Activated T-cell treated with anti-CD3 and anti-CD28 coated beads for 4 hours (primary cell): ENCODE measurements around the gene AUTS2.

ENCODE experiments used
- DNase-seq: peaks from one replicate; pipeline ENCODE4 v3.0.0-alpha.2; 2020

Gene AUTS2

DNA sequence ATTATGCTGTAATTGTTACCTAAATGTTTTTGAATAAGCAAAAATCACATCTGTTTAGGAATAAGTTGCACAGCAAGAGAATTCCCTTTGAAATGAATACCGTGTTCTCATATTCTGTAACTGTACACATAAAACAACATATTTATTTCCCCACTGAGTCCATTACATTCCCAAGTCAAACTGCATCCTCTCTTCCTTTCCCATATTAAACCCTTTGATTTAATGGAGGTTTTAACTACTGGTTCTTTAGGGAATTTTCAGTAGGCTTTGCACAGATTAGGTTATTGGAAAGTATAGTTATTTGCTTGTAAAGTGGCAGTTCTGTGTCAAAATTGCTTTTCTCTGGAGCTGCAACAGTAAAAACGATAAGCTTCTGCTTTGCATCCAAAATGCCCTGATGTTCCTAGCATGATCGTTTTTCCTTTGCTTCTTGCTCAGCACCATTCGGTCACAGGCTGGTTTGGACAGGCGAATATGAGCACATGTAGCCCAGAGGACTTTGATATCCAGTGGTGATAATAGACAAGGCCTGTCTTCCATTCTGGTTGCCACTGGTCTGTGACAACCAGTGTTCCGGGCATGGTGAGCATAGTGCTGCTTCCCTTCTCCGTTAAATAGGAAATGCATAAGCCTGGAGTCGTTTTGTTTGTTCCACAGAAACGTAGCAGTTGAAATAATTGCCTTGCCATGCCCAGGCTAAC is 696.1 kb downstream of the AUTS2 start:
- no peak for DNase-seq

DNA sequence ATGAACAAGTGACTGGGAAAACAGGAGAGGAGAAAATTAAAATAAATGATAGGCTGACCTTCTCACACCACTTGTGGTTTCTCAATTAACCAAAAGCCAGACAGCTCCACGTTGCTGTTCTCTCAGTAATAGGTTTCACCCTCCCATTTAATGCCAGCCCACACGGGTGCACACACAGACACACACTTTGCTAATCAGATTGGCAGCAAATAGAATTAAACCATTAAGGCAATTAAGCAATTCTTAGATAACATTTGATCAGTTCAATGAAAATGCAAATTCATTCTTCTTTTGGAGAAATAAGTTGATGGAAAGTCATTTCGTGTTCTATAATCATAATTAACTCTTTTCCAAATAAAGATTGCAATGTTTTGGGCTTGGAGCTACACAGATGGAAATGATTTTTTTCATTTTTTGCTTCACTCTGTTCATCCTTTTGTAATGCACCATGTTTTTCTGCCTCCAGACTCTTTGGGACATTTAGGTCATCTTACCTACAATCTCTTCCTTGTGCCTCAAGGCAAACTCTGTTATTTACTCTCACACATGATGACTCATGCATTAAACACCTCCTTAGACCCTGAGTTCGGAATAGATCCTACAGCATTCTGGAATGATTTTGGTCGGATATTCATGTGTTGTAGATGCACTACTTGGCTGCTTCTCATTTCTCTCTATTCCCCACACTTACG is 700.7 kb downstream of the AUTS2 start:
- no peak for DNase-seq

DNA sequence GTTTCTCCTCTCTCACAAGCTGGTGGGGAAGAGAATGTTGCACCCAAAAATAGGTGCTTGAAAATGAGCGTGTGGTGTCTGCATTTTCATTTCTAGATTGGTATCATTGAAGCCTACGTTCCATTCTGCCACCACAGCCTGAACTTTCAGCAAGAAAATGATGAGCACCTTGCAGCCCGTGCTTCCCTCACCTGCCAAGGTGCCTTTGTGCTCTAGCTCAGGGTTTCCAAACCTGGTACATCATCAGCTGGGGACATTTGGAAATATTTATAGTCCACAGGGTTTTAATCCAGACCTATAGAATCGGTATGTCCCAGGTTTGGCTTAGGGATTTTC is 701.2 kb downstream of the AUTS2 start:
- DNase-seq, result no peak

DNA sequence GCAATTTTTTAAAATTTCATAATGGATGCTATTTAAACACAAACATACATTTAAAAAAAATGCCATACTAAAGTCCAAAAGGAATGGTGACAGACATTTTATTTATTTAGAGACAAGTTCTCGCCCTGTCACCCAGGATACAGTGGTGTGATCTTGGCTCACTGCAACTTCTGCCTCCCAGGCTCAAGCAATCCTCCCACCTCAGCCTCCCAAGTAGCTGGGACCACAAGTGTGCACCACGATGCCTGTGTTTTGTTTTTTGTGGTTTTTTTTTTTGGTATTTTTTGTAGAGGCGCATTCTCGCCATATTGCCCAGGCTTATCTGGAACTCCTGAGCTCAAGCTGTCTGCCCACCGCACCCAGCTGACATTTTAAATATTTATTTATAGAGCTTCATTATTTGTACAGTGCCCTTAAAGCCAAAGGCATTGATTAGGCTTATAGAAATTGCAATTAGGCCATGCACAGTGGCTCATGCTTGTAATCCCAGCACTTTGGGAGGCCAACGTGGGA is 703.5 kb downstream of the AUTS2 start:
- DNase-seq, result no peak

DNA sequence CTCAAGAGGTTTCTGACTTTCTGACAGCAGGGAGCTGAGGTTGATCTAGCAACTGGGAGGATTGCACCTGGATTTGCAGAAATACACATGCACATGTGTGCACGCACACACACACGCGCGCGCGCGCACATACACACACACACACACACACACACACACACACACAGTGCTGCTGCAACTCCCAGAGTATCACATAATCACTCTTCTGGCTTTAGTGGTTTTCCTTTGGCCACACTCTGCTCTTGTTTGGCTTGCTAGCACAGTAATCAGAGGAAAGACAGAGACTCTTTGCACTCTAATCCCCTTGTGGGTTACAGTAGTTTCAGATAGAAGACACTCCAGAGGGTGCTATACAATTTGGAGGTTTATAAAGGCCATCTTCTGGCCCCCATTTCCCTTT is 705.0 kb downstream of the AUTS2 start:
- DNase-seq, result no peak

DNA sequence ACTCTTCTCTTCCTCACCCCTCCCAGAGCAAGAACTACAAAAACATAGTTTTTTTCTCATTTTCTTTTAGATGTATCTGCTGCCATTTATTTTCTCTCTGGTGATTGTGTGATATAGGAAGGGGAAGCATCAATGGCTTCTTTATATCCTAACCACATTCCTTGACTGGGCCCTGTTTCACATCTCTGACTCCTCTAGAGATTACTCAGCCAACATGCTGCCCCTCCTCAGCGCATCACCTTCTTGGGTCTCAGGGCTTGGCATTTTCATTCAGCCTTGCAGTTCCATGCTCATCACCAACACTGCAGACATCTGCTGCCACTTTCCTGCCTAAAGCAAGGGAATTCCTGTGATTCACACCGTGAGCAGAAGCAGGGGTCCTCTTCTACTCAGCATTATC is 705.5 kb downstream of the AUTS2 start:
- no peak for DNase-seq

DNA sequence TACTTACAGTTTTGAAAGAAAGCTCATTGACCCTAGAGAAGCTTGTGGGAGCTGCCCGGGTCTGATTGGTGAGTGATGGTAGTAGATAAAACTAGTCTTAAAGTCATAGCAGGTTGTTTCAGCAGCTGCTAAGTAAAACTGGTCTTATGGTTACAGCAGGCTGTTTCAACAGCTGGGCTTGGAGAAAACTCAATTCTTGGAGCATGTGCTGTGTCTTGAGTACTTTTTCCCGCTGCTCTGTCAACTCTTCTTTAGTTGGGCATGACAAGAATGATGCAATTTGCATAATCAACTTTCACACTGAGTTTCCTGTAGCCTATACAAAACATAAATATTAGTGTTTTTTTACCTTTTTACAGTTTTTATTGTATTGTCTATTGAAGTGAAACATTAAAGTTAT is 707.9 kb downstream of the AUTS2 start:
- DNase-seq, result no peak

DNA sequence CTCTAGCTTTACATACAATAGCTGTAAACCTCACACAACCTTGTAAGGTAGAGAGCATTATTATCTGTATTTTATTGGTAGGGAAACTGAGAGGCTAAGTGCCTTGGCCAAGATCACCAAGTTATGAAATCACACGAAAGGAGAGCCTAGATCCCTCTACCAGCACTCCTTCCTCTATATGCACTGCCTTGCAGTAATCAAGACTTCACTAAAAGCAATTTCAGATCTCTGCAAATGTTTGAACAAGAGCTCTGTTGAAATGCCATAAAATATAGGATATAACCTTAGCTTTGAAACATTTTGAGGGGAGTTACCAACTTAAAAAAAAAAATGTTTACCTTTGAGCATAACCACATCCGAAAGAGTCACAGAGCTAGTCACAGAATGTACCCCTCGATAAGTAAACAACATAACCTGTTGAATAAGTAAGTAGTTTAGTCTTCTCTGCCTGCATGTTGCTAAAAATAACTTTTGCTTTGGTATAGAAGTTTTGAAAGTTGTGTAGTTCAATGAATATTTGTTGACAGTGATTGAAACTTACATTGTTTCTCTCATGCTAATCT is 709.4 kb downstream of the AUTS2 start:
- DNase-seq, result no peak

DNA sequence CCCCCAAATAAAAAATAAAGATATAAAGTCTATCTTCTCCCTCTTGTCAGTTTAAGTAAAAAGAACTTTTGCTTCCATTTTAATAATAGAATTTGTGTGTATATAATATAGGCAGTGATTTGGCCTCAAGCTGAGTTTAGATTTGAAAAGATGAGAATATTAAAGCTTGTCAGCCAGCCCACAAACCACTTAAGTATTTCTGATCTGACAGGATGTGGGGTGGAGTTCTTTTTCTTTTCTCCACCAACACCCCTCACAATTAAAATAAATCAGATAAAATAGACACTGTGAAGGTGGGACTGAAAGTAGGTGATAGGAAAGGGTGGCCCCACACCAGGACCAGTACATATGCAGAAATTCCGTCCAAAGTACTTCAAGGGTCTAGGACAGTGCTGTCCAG is 714.1 kb downstream of the AUTS2 start:
- no peak for DNase-seq

DNA sequence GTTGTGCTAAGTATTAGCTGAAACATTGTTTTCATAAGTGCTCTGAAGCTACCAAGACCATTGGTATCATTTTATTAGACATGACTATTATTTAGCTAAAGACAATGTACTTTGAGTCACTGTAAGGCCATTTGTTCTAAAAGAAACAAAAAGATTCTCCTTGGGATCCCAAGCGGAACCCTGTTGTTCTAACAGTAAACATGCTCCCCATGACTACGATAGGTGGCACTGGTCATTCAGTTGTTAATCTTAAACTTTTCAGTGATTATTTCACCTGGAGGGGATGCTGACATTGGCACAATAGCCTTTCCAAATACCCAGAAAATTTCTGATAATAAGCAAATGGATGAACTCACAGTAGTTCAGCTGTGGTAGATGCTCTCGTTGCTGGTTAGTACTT is 715.0 kb downstream of the AUTS2 start:
- no peak for DNase-seq

DNA sequence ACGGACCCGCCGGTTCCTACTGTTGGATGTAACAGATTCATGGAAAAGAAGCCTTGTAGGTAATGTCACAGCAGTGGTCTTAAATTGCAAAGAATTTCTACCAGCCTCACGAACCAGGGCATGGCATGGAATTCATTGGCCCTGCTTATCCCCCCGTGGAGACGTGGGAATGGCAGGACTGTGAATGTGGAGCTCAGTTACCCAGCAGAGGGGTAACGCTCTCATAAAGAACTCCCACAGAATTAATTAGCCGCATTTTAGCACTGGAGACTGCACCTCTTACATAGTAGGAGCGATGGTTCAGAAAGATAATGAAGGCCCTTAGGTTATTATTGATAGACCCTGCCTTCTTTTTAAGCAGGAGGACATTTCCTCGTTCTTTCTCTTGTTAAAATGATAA is 715.4 kb downstream of the AUTS2 start:
- DNase-seq, result no peak

DNA sequence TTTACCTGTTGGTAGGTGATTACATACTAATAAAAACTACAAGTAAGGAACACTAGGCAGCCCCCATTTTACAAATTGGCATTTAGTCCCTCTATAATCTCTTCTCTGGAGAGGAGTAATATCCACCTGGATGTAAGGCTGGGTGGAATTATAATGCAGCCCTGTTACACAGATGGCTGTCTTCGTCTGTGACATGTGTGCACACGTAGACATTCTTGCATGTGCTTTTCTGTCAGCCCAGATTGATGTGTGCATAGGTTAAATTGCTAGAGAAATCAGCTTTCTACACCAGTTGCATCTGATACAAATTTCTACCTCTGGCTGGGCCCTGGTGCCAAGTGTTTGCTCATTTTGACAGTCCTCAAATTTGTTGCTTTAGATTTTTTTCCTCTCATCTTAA is 715.9 kb downstream of the AUTS2 start:
- DNase-seq, result no peak

DNA sequence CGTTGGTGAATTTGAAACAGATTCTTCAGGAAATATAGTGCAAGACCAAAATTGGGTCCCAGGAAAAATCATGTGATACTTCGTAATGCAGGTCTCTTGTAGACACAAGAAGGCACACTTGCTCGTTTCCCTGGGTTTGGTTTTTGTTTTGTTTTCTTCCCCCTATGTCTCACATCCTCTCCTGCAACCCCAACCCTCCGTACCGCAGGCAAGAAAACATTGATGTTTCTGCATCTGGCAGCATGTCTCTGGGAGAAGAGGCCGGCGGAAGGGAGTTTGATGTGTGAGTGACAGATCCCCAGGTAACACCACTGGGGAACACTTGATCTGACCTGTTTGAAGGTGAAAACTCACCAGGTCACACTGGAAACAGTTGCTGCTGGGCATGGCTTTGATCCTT is 718.5 kb downstream of the AUTS2 start:
- no peak for DNase-seq

DNA sequence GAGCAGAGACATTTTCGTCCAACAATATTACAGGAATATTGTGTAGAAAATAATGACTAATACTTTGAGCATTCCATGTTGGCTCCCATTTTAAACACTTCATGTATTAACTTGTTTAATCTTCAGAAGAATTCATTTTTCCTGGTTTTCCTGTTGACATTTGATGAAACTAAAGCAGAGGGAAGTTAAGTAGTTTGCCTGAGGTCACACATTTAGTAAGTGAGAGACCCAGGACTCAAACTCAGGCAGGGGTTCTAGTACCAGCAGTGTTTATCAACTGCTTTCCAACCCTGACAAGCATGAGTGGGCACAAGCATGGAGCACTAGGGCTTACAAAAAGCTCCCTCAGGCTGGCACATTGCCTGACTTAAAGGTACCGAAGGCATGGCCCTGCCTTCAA is 719.1 kb downstream of the AUTS2 start:
- DNase-seq, result no peak

DNA sequence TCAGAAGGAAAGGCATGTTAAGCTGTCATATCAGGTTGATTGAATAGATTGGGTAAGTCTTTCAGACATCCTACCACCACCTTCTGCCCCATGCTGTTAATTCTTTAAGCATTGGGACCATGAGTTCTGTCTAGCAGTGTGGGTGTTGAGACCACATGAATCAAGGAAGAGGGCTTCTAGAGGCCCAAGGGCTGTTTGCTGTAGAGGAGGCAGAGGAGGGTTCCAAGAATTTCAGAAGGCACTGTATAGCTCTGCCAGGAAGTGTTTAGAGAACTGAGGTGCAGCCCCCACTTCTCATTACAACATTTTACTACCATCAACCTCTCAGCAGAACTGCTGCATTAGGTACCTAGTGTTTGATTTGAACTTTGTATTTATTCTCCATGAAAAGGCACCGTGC is 720.2 kb downstream of the AUTS2 start:
- no peak for DNase-seq

DNA sequence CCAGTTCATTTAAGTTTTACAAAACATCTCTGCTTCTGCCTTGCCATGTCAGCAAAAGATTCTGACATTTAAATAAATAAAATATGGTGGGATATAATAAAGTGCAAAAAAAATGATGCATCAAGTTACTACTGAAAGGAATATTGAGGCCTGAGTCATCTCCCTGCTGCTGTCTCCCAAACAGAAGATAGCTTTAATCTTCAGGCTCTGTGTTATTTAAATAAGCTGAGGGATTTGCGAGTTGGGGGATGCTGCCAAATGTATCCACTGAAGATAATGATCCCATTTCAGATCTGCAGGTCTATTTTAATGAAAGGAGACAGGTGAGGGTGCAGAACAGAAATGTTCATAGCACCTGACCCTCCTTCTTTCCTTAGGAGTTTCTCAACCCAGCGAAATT is 720.8 kb downstream of the AUTS2 start:
- DNase-seq, result no peak

DNA sequence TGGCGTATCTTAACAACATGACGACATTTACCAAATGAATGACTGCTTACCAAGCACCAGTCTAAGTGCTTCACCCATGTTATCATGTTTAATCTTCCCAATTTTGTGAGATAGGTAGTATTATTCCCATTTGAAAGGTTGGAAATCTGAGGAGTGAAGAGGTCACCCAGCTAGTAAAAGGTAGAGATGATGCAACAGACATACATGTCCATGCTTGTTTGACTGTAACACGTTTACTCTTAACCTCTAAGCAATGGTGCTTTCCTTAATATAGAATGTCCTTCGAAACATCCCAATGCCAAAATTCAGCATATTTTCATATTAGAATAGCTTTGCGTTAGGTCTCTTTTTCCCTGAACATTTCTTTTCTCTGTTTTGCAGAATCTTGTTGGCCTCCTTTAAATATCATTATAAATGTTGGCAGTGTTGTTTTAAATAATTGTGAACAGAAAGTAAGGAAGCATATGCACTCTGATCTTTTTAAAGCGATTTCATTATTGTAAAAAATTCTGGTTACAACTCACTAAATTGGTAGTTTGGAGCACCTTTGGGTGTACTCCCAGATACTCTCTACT is 722.8 kb downstream of the AUTS2 start:
- DNase-seq, result no peak

DNA sequence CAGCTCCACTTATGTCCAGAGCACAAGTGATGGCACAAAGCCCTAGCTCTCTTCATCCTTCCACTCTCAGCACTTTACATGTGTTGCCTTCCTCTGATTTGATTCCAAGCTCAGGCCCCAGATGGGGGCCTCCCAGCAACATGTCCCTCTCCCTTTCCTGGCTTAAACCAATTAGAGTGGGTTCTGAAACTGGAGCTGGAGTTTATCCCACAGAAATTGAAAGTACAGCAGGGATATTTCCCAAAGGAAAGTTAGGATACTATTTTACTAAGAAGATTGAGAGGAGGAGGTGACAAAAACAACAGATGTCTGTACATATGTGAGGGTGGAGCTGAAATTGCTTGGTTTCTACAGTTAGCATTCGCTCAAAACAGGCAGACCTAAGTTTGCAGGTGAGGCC is 724.6 kb downstream of the AUTS2 start:
- no peak for DNase-seq

DNA sequence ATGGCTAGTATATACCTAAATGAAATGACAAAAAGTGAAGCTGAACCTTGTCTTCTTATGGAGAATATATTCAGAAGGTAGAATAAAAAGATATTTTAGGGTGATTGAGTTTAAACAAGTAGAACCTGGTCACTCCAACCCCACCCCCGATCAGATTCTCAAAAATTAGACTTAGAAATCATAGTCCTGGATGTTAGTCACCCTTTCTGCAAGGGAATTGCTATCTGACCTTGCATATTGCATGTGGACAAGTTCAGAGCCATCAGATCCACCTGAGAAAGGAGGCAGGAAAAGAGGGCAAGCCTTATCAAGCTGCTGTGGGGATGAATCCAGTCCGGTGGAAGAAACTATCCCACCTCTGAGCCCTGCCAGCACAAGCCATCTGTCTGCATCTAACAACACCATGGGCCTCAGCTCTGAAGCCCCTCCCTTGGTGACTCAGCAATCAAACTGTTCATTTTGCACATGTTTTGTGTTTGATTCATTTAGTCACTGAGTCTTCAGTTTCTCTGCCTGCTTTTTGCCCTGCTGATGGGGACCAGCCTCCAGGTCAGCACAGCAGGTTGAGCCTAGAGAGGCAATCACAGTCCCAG is 727.3 kb downstream of the AUTS2 start:
- no peak for DNase-seq

DNA sequence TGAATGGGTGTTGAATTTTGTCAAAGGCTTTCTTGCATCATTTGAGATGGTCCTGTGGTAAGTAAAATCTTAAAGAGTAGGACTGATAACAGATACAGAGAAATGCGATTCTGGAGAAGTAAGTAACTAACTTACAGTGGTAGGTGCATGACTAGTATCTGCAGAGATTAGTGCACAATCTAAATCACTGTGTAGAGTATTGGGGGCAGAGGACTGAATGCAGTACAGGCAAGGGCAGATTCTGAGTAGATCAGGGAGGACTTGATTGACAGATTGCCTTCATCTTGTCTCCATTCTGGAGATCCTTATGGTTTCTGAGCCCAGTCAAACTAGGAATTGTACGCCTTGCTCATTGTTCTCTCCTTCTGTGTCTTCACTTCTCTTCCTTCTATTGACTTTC is 736.0 kb downstream of the AUTS2 start:
- DNase-seq, result no peak

DNA sequence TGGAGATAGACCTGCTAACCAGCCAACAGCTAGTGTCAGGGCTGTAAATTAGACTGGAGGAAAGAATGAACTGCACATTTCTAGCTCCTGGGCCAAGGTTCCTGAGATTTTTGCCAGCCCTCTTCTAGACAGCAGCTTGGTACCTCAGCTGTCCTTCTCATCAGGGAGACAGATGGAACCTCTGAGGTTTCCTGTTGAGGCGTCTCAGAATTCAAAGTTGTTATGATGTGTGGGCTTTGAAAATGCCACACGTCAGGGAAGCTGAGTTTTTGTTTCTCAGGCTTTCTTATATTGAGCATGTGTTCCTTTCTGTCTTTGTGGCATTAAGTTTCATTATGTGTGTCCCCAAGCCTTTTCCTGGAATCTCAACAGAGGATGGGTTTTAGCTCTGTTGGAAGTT is 736.6 kb downstream of the AUTS2 start:
- no peak for DNase-seq

DNA sequence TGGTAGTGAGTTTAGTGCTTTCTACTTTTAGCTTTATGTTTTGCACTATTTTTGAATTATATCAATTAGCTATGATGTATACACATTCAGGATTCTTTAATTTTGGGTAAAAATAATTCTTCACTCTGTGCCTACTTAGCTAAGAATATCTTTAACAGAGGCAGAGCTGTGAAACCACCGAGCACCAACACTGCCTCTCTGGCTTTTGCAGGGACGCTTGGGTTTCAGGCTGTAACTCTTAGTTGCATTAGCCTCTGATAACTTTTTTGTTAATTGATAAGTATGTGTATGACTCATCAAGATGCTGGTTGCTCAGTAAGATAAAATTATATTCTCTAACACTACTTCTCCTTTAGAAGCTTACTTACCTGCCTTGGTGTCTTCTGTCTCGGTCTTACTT is 738.3 kb downstream of the AUTS2 start:
- no peak for DNase-seq

DNA sequence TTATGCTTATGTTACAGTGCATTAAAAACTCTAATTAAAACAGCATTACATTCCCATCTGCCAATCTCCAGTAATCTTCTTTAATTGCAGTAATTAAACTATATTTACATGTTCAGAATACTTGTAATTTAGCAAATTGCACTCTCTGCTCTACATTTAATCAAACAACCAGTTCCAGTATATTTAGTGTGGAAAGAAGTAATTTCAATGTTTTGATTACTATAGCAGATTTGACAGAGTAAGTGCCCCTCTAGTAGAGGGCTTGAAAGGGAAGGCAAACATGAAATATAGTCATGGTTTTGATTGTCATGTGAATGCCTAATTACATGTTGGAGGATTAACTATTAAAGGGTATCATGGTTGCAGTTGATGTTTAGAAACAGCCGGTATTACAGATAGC is 739.7 kb downstream of the AUTS2 start:
- DNase-seq, result no peak

DNA sequence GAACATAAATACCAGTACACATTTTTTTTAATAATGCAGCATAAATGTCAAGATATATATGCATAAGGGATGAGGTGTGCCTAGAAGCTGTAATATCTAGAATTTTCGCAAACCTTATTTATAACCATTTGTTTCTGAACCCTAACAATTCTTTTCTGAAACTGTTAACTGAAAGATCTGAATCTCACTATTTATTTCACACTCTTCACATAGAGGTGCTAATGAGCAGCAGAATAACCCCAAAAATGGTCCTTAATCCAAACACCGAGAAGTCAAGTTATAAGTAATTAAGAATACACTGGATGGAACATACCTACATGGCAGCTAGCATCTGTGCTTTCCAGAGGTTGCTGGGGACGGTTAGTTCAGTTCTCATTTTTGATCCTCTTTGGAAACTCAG is 742.0 kb downstream of the AUTS2 start:
- no peak for DNase-seq
